Measurements from ENCODE around the gene SPDYE16.
A peak's percentile ranks its signal among the peaks of the same experiment; 100 is the strongest.
"Not testable (repeated sequence)": the region's sequence is repeated elsewhere in the genome, so short reads cannot be mapped to it uniquely, and the experiment has no call there.

The SPDYE16 gene

DNA sequence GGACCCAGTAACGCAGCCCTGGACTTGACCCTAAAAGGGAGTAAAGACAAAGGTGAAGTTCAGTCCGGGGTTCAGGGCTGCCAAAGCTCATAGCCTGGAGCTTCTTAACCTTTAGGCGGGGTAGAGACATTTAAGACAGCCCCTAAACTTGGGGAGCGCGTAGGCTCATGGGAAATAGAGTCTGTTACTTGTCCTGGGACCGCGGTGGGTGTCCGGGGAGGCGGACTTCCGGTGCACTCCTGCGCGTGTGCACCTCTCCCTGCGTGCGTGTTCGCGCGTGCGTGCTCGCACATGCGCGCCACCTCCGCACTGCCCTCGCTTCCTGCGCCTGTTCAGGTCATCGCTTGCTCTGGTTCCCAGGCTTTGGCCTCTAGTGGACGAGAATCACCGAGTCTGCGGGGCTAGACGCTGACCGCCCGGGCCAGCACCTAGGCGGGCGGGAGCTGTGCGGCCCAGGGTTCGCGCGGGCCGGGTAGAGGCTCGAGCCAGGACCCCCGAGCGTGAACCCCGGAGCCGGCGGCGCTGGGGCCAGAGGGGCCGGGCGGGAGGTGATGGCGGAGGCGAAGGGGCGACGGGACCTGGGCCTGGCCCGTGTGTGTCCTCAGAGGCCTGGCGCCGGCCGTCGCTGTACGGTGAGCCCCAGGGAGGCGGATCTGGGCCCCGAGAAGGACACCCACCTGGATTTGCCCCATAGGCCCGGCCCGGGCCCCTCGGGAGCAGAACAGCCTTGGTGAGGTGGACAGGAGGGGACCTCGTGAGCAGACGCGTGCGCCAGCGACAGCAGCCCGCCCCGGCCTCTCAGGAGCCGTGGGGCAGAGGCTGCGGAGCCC lies 6.1 kb upstream of the SPDYE16 start:
- DNase-seq, result peak; percentile 70

GRCh38 chr7:76531643-76532042 lies 11.5 kb downstream of the SPDYE16 start:
- not testable (repeated sequence) for DNase-seq

DNA sequence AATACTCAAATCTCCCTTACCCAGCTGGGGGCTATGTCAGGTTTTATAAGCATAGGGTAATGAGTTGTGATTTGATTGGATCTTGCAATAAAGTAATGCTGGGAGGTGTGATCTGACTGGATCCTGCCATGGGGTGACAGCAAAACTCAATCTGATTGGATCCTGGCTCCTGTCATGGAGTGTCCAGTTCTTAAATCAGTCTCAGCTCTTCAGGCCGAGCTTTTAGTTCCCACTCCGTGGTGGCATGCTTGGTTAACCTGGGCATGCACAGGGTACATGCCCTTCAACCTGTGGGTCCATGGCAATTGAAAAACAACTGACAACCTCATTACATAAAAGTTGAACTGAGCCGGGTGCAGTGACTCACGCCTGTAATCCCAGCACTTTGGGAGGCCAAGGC lies 16.9 kb downstream of the SPDYE16 start:
- not testable (repeated sequence) for DNase-seq

GRCh38 chr7:76516932-76517331 lies 26.2 kb downstream of the SPDYE16 start:
- not testable (repeated sequence) for DNase-seq

- peak; percentile 37 for DNase-seq
Measured at GRCh38 chr7:76515999-76516443, 27.1 kb downstream of the SPDYE16 start.

- DNase-seq, result no peak
Measured at GRCh38 chr7:76514926-76515771, 27.9 kb downstream of the SPDYE16 start.

- DNase-seq, result no peak
Measured at GRCh38 chr7:76513817-76514799, 29.0 kb downstream of the SPDYE16 start.

DNA sequence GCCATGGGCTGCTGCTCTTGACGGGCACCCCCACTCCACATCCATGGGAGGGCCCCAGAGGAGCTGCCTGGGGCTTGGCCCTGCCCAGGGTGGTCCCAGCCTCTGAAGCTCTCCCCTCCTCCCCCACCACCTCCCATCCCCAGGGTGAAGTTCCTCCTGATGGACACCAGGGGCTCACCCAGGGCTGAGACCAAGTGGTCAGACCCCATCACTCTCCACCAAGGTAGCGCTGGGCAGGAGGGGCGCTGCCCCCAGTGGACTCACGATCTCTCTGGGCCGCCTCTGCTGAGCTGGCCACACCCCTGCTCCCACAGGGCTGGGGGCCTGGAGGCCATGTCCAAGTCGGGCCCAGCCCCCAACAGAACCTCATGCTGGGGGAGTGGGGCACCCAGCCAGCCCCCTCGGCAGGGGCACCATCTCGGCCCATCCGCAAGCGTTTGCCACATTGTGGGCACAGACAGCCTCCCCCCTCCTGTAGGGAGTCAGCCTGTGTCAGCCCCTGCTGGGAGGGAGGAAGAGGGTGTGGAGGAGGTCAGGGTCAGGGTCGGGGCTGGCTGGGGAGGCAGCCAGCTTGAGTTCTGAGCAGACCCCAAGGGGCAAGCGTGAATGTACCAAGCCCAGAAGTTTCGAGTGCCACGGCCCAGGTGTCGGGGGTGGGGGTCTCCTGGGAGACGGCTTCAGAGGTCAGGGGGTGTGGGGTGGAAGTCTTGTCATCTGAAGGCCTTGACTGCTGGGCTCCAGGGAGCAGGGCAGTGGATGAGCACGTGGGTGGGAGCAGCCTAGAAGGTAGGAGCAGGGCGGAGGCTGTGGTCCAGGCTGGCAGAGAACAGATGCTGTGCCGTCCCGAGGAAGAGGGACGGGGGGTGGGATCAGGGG lies 29.9 kb downstream of the SPDYE16 start:
- no peak for DNase-seq

DNA sequence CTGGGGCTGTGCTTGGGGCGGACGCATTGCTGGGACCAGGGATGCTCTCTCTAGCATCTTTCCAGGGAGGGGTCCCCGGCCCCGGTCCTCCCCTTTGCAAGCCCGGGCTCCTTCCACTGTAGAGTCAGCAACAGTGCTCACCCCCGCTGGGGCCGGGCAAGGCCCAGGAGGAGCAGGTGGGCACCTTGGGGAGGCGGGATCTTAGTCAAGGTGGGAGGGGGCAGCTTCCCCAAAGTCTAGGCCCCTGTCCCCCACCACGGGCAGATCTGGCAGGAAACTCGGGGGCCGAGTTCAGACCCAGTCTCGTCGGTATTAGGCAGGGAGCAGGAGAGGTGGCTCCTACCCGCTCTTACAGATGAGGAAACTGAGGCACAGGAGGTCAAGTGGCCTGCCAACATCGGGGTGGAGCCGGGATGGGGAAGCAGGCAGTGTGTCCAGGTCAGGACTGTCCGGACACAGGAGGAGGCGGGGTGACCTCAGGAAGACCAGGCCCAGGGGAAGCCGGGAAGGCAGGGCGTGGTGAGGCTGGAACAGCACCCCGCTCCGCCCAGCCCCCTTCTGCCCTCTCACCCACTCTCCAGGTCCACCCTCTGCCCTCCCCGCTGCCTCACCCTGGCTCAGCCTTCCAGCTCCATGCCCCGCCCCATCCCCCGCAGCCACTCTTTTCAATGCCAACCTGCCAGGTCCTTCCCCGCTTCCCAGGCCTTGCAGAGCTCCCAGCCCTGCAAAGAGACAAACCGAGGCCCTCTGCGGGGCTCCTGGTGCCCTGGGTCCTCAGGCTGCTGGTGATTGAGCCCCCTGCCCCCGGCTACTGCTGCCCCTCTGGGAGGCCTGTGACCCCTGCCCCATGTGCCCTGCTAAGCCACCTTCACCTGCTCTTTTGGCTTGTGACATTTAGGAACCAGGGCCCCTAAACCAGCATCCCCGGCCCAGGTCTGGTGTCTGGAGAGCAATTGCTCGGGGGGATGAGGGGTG lies 30.9 kb downstream of the SPDYE16 start:
- DNase-seq, result not testable (repeated sequence)

- not testable (repeated sequence) for DNase-seq
Measured at GRCh38 chr7:76511200-76511910, 31.7 kb downstream of the SPDYE16 start.

DNA sequence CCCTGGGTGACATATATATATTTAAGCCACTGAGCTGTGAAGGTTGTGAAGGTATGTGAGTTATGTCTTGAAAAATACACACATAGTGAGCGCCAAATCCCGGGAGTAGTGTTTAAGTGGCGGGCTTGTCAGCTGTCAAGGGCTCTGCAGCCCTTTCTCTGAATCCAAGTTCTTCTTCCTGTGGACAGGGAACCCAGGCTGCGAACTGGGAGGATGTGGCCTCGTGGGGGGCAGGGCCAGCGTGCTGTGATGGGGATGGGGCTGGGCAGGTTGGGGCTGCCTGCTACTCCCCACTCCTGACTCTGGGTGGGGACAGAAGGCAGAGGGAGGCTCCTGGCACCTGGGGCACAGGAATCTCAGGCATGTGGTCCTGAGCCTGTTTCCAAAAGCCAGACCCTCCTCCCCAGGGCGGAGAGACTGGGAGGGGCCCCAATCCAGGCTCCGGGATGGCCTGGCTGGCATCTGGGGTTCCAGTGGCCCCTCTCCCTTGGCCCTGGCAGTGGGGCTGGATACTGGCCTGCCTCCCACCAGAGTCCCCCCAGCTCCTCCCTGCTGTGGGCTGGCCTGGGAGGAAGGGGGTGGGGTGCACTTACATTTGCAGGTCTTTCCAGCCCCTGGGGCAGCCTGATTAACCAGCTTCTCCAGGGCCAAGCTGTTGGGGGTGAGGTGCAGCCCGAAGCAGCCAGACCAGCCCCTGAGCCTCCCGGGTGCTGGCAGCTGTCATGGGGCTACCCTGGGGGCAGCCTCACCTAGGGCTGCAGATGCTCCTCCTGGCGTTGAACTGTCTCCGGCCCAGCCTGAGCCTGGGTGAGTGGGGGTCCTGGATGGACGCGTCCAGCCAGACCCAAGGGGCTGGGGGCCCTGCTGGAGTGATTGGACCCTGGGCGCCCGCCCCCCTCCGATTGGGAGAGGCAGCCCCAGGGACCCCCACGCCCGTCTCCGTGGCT lies 32.9 kb downstream of the SPDYE16 start, which contains the start of gene UPK3B:
Gene UPK3B (plus strand): TSS at position 622 of the 947 bp plus-strand sequence. CDS start 101 bp downstream, at position 723.
- DNase-seq, result no peak

DNA sequence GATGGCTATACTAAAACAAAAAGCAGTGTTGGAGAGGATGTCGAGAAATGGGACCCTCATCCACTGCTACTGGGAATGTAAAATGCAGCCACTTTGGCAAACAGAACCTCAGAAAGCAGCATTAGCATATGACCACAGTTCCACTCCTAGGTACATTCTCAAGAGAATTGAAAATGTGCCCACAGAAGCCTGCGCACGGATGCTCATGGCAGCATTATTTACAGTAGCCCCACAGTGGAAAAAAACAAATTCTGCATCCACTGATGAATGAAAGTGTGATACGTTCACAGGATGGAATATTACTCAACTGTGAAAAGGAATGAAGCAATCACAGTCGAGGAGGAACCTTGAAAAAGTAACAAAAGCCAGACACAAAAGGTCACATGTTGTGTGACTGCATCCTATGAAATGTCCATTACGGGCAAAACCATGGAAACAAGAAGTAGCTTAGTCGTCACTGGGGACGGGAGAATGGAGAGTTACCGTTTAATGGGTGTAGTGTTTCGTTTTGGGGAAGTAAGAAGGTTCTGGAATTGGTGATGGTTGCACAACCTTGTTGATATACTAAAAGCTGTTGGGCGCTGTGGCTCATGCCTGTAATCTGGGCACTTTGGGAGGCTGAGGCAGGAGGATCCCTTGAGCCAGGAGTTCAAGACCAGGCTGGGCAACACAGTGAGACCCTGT lies 35.2 kb downstream of the SPDYE16 start:
- DNase-seq, result no peak

GRCh38 chr7:76506643-76507042 lies 36.5 kb downstream of the SPDYE16 start:
- not testable (repeated sequence) for DNase-seq

GRCh38 chr7:76506081-76506440 lies 37.0 kb downstream of the SPDYE16 start:
- DNase-seq, result no peak

GRCh38 chr7:76505168-76506080 lies 37.7 kb downstream of the SPDYE16 start:
- no peak for DNase-seq
